Endometrial microvascular endothelial cells (primary cell): ENCODE data around the gene CRACR2A. TPM values are rescaled to one million over a fixed set of nuclear protein-coding genes. Genes with fewer than 3 reads are reported as not detected.

Source experiments
- in situ Hi-C: cut with HindIII; loops from 2 replicates; pipeline ENCODE4 v1.10.0; 2017; ENCODE audit warnings: low sequenced_read_pairs, low pct_unique_long_range_greater_than_20kb; ENCODE audit errors: inconsistent ontology term
- total RNA-seq: library from RNA; depleted of rRNA; stranded (reverse); fragments of >200 nt; gene quantifications from one replicate; pipeline ENCODE4 v1.2.3, GENCODE V29; 2015; ENCODE audit errors: inconsistent ontology term

The CRACR2A gene
- total RNA-seq, 1 donor from 2014 or later: 16.0 TPM

- in situ Hi-C loops: no loop called here
These were observed 122.2 kb downstream of the CRACR2A start for GRCh38 chr12:3630621-3631271.

- in situ Hi-C loops: no loop called here
These were observed 122.8 kb downstream of the CRACR2A start for GRCh38 chr12:3630111-3630510.

GRCh38 chr12:3629057-3629830 lies 123.7 kb downstream of the CRACR2A start:
- in situ Hi-C loops: no loop called here

- in situ Hi-C loops: no loop called here
These were observed 124.3 kb downstream of the CRACR2A start for GRCh38 chr12:3628629-3629028.

- in situ Hi-C loops: no loop called here
These were observed 125.6 kb downstream of the CRACR2A start for GRCh38 chr12:3627336-3627735.

- in situ Hi-C loops: no loop called here
These were observed 128.6 kb downstream of the CRACR2A start for GRCh38 chr12:3624273-3624672.

GRCh38 chr12:3622822-3623690 lies 129.9 kb downstream of the CRACR2A start:
- in situ Hi-C loops: no loop called here

- in situ Hi-C loops: no loop called here
These were observed 130.7 kb downstream of the CRACR2A start for GRCh38 chr12:3622021-3622821.

- in situ Hi-C loops: no loop called here
These were observed 132.1 kb downstream of the CRACR2A start for GRCh38 chr12:3620856-3621255.

GRCh38 chr12:3617565-3617964 lies 135.3 kb downstream of the CRACR2A start:
- in situ Hi-C loops: no loop called here

GRCh38 chr12:3615862-3616261 lies 137.0 kb downstream of the CRACR2A start:
- in situ Hi-C loops: no loop called here

GRCh38 chr12:3614806-3615466 lies 138.0 kb downstream of the CRACR2A start:
- in situ Hi-C loops: no loop called here

GRCh38 chr12:3613641-3614395 lies 139.1 kb downstream of the CRACR2A start:
- in situ Hi-C loops: no loop called here

GRCh38 chr12:3611860-3612703 lies 140.8 kb downstream of the CRACR2A start:
- in situ Hi-C loops: no loop called here

- in situ Hi-C loops: no loop called here
These were observed 145.1 kb downstream of the CRACR2A start for GRCh38 chr12:3607821-3608220.

GRCh38 chr12:3607039-3607720 lies 145.7 kb downstream of the CRACR2A start:
- in situ Hi-C loops: no loop called here
